NB4 (cell line): ENCODE results near the gene MPRIP.

Experiments used
- MYC ChIP-seq: IDR thresholded peaks from 2 replicates; pipeline ENCODE4 v1.6.1; 2011; ENCODE audit warnings: low read depth, low read length
- POLR2A ChIP-seq: IDR thresholded peaks from 2 replicates; pipeline ENCODE4 v1.6.1; 2011; ENCODE audit warnings: mild to moderate bottlenecking; ENCODE audit not compliant: insufficient read length; ENCODE audit errors: extremely low read depth
- TF ChIP-seq, protein P1 (sequence below): IDR thresholded peaks from one replicate; pipeline ENCODE4 v1.5.1; 2012; ENCODE audit warnings: low read depth, low read length

DNA sequence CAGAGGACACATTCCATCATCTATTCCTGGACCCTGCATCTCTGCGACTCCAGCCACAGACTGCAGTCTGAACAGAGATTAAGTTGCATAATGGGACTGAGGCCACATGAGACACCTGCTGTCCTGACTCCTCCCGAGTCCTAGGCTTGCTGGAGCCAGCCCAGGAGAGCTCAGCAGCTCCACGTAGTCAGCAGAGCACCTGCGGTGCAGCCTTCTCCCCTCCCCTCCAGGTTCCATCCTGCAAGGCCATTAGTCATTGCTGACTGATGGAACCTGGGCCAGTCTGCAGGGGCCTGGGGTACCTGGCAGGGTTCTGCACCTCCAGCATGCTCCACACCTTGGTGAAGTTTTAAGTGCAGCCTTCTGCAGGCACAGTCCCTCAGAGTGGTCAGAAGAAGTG lies 87.2 kb downstream of the MPRIP start:
- TF ChIP-seq, protein P1, sequence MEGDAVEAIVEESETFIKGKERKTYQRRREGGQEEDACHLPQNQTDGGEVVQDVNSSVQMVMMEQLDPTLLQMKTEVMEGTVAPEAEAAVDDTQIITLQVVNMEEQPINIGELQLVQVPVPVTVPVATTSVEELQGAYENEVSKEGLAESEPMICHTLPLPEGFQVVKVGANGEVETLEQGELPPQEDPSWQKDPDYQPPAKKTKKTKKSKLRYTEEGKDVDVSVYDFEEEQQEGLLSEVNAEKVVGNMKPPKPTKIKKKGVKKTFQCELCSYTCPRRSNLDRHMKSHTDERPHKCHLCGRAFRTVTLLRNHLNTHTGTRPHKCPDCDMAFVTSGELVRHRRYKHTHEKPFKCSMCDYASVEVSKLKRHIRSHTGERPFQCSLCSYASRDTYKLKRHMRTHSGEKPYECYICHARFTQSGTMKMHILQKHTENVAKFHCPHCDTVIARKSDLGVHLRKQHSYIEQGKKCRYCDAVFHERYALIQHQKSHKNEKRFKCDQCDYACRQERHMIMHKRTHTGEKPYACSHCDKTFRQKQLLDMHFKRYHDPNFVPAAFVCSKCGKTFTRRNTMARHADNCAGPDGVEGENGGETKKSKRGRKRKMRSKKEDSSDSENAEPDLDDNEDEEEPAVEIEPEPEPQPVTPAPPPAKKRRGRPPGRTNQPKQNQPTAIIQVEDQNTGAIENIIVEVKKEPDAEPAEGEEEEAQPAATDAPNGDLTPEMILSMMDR = no peak
- TF ChIP-seq POLR2A = no peak
- TF ChIP-seq MYC = no peak
